GM12872 (cell line): ENCODE data around the gene SMIM26.

ENCODE experiments used
- CTCF ChIP-seq: IDR thresholded peaks from 3 replicates; pipeline ENCODE4 v1.5.1; 2011; ENCODE audit warnings: low read depth, mild to moderate bottlenecking, low read length, moderate library complexity; ENCODE audit not compliant: insufficient read depth

The SMIM26 gene

GRCh38 chr20:18553746-18554145 lies 13.5 kb upstream of the SMIM26 start:
- no peak for TF ChIP-seq CTCF

GRCh38 chr20:18567739-18568091 lies 483 bp downstream of the SMIM26 start:
- TF ChIP-seq CTCF = no peak

GRCh38 chr20:18571009-18571408 lies 3.8 kb downstream of the SMIM26 start:
- no peak for TF ChIP-seq CTCF

- TF ChIP-seq CTCF = no peak
Measured at GRCh38 chr20:18571578-18571977, 4.3 kb downstream of the SMIM26 start.

GRCh38 chr20:18577942-18578341 lies 10.7 kb downstream of the SMIM26 start:
- TF ChIP-seq CTCF = no peak

GRCh38 chr20:18578581-18578980 lies 11.3 kb downstream of the SMIM26 start:
- TF ChIP-seq CTCF = no peak

- no peak for TF ChIP-seq CTCF
Measured at GRCh38 chr20:18580012-18580411, 12.8 kb downstream of the SMIM26 start.

GRCh38 chr20:18585134-18585533 lies 17.9 kb downstream of the SMIM26 start:
- no peak for TF ChIP-seq CTCF
